Measurements from ENCODE around the gene IGFBP1.

GRCh38 chr7:45917064-45917463 is 28.8 kb downstream of the IGFBP1 start:
- TF ChIP-seq, protein P1, sequence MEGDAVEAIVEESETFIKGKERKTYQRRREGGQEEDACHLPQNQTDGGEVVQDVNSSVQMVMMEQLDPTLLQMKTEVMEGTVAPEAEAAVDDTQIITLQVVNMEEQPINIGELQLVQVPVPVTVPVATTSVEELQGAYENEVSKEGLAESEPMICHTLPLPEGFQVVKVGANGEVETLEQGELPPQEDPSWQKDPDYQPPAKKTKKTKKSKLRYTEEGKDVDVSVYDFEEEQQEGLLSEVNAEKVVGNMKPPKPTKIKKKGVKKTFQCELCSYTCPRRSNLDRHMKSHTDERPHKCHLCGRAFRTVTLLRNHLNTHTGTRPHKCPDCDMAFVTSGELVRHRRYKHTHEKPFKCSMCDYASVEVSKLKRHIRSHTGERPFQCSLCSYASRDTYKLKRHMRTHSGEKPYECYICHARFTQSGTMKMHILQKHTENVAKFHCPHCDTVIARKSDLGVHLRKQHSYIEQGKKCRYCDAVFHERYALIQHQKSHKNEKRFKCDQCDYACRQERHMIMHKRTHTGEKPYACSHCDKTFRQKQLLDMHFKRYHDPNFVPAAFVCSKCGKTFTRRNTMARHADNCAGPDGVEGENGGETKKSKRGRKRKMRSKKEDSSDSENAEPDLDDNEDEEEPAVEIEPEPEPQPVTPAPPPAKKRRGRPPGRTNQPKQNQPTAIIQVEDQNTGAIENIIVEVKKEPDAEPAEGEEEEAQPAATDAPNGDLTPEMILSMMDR (conservative IDR thresholded peaks at IDR 0.05), result no peak
- TF ChIP-seq ZFX (IDR thresholded peaks at IDR 0.05), result no peak

Data from C4-2B (cell line).